Lower leg skin (tissue), 4 donors: ENCODE measurements around the gene PSMB5. TPM values are rescaled to one million over a fixed set of nuclear protein-coding genes. Genes with fewer than 3 reads are reported as not detected.

Experiments used
- DNase-seq, 2 donors: peaks; one replicate each; pipeline ENCODE4 v3.0.0-alpha.2; 2019; ENCODE audit warnings: low spot score in 2 of 2
- H3K4me3 ChIP-seq: fragments of 200-600 bp; sonication (generic); 2 replicates; pipeline ENCODE4 v1.5.1; 2017; ENCODE audit warnings: mild to moderate bottlenecking, low read depth; ENCODE audit not compliant: poor library complexity, severe bottlenecking
- POLR2A ChIP-seq, 2 donors: fragments of 450-650 bp; IDR thresholded peaks; one replicate each; pipeline ENCODE4 v1.6.1; 2016 to 2017; ENCODE audit warnings: antibody characterized with exemption in 2 of 2, mild to moderate bottlenecking in 1 of 2, moderate library complexity in 1 of 2
- WGBS, 2 donors: methylation state at CpG; one replicate each; pipeline ENCODE4 v1.1.5; 2018; 5-methylcytosine and 5-hydroxymethylcytosine counted together
- intact Hi-C: fragments of 100-400 bp; cut with DNase I; formaldehyde crosslinking; loops from one replicate; pipeline ENCODE4 v1.15.0; 2023; ENCODE audit warnings: low total_unique reads
- total RNA-seq, 4 donors: library from RNA; depleted of rRNA; stranded (reverse); fragments of >200 nt; gene quantifications; one replicate each; pipeline ENCODE4 v1.1.0, GENCODE V29; 2016
- TF ChIP-seq, protein P1 (sequence below), 3 donors: fragments of 450-650 bp; IDR thresholded peaks; one replicate each; pipeline ENCODE4 v1.5.1; 2016; ENCODE audit warnings: antibody characterized with exemption in 3 of 3, mild to moderate bottlenecking in 3 of 3, moderate library complexity in 2 of 3

Gene PSMB5
- total RNA-seq, 4 donors from 2014 or later, result 70.6 to 148 (median 116) TPM

- H3K4me3 ChIP-seq, result no peak overlapping the region
- intact Hi-C loops, result no loop called here
- no peak for DNase-seq
- TF ChIP-seq POLR2A (IDR thresholded peaks at IDR 0.05), result no peak
- WGBS, 2 donors, result 58 to 61% methylated on average over 5 of the region's 5 CpGs
Measured at GRCh38 chr14:23076785-23077408, 42.2 kb upstream of the PSMB5 start.

DNA sequence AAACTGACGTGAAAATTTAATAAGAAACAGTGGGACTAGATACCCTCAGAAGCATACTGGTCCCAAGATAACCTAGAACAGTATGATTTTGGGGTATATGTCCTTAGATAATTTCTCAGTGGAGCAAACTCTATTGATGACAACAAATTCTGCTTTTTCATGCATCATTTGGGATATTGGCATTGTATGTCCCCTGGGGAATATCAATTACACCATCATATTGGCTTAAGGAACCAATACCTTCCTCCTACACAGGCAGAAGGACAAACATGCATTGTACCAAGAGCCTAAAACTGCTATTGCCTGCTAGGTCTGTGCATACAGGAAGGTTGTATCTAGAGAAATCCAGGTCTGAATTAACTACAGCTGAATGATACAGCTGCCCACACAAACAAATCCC, 40.2 kb upstream of the PSMB5 start:
- no peak overlapping the region for H3K4me3 ChIP-seq
- TF ChIP-seq, protein P1, sequence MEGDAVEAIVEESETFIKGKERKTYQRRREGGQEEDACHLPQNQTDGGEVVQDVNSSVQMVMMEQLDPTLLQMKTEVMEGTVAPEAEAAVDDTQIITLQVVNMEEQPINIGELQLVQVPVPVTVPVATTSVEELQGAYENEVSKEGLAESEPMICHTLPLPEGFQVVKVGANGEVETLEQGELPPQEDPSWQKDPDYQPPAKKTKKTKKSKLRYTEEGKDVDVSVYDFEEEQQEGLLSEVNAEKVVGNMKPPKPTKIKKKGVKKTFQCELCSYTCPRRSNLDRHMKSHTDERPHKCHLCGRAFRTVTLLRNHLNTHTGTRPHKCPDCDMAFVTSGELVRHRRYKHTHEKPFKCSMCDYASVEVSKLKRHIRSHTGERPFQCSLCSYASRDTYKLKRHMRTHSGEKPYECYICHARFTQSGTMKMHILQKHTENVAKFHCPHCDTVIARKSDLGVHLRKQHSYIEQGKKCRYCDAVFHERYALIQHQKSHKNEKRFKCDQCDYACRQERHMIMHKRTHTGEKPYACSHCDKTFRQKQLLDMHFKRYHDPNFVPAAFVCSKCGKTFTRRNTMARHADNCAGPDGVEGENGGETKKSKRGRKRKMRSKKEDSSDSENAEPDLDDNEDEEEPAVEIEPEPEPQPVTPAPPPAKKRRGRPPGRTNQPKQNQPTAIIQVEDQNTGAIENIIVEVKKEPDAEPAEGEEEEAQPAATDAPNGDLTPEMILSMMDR (IDR thresholded peaks at IDR 0.05), result no peak
- TF ChIP-seq POLR2A (IDR thresholded peaks at IDR 0.05), result no peak
- WGBS, 2 donors, result 89 to 91% methylated on average over 1 of the region's 1 CpG
- no peak for DNase-seq
- intact Hi-C loops, result no loop called here

DNA sequence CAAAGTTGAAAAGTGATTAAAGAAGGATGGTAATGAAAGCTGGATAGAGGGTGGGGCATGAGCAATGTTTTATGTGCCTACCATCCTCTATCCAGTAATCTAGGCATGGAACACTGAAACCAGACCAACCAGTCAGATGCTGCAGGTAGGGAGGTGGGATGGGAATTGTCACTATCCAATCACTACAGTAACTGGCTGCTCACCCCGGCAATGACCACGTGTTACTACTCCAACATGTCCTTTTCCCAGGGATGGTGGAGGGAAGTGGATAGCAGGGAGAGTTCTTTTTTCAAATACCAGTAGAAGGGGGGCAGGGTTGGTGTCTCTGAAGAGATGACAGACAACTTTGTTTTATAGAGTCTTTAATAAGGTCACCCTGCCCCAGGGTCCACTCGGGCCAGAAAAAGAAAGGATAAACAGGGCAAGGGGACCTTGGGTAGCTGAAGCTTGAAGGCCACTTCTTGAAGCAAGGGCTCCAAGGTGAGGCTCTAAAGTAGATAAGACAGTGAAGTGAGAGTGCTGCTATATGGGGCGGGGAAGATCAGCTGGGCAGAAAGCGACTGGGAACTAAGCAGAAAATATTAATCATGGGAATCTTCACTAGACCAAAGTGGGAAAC, 37.3 kb upstream of the PSMB5 start:
- WGBS, 2 donors, result 39 to 40% methylated on average over 5 of the region's 5 CpGs
- no peak overlapping the region for H3K4me3 ChIP-seq

DNA sequence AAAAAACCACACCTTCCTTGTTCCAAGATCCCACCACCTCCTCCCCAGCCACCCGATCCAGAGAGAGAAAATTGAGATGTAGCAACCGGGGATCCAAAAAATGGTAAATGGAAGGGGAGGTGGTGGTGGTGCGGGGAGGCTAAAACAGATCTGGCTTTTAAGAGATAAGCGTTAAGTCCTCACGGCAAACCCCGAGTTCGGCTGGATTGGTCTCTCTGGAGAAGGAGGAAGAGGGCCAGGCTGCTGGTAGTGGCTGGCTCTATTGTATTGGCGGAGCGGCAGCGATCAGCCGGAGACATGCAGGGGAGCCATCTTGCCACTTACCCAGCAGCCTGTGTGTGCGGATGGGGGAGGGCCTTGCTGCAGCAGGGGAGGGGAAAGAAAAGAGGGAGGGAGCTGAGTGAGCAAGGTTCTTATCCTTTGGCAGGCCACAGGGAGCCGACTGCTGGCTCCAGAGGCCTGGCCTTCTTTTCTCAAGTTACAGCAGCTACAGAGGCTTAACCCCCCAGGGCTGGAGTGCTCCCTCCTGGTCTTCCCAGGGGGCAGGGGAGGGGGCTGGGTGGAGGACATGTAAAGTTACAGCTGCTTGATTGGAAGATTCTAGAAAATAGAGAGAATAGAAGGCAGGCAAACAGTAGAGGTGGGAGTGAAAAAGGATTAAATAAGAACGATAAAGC, 36.7 kb upstream of the PSMB5 start:
- no peak for TF ChIP-seq POLR2A (IDR thresholded peaks at IDR 0.05)
- TF ChIP-seq, protein P1 (IDR thresholded peaks at IDR 0.05), result no peak
- peak overlapping the region; percentile 31 for H3K4me3 ChIP-seq
- 1% methylated on average over 14 of the region's 14 CpGs for whole genome bisulfite sequencing, 2 donors
- DNase-seq, result peak; percentile 85 to 95
- intact Hi-C loops, result no loop called here

More for the DNA sequence above, 37.3 kb upstream of the PSMB5 start:
- TF ChIP-seq, protein P1 (IDR thresholded peaks at IDR 0.05), result no peak
- TF ChIP-seq POLR2A (IDR thresholded peaks at IDR 0.05), result no peak
- intact Hi-C loops, result no loop called here
- DNase-seq, result no peak

GRCh38 chr14:23070262-23071129, 35.8 kb upstream of the PSMB5 start:
- TF ChIP-seq POLR2A (IDR thresholded peaks at IDR 0.05), result no peak
- TF ChIP-seq, protein P1 (IDR thresholded peaks at IDR 0.05), result no peak

More at GRCh38 chr14:23070262-23071129, 35.8 kb upstream of the PSMB5 start:
- H3K4me3 ChIP-seq, result no peak overlapping the region
- intact Hi-C loops, result no loop called here
- WGBS, 2 donors, result 7 to 13% methylated on average over 10 of the region's 10 CpGs
- DNase-seq, result no peak
